MM.1S (cell line): ENCODE data around the gene FAM47E.
"Not testable (repeated sequence)": the region's sequence is repeated elsewhere in the genome, so short reads cannot be mapped to it uniquely, and the experiment has no call there.

Source experiments
- DNase-seq: peaks from one replicate; pipeline ENCODE4 v3.0.0-alpha.2; 2015
- H2AFZ ChIP-seq: fragments of 300-600 bp; sonication (generic); 2 replicates; pipeline ENCODE4 v1.6.0; 2016; ENCODE audit warnings: antibody characterized with exemption, low read length
- H3F3A ChIP-seq: fragments of 300-600 bp; sonication (generic); 2 replicates; pipeline ENCODE4 v1.6.1; 2016; ENCODE audit warnings: mild to moderate bottlenecking, antibody characterized with exemption, low read length, moderate library complexity, mixed read lengths; ENCODE audit not compliant: insufficient read depth
- H3K27ac ChIP-seq: fragments of 300-600 bp; sonication (generic); 2 replicates; pipeline ENCODE4 v1.5.1; 2016; ENCODE audit warnings: mild to moderate bottlenecking, low read length
- H3K27me3 ChIP-seq: fragments of 300-600 bp; sonication (generic); replicated peaks from 2 replicates; pipeline ENCODE4 v1.6.0; 2016; ENCODE audit warnings: low read length; ENCODE audit not compliant: insufficient read depth
- H3K36me3 ChIP-seq: fragments of 300-600 bp; sonication (generic); replicated peaks from 2 replicates; pipeline ENCODE4 v1.6.1; 2016; ENCODE audit warnings: mild to moderate bottlenecking, low read length, mixed read lengths; ENCODE audit not compliant: insufficient read depth
- H3K4me1 ChIP-seq: fragments of 300-600 bp; sonication (generic); 2 replicates; pipeline ENCODE4 v1.6.1; 2016; ENCODE audit warnings: low read length, mixed read lengths
- H3K4me2 ChIP-seq: fragments of 300-600 bp; sonication (generic); 2 replicates; pipeline ENCODE4 v1.6.0; 2016; ENCODE audit warnings: low read depth, low read length
- H3K4me3 ChIP-seq: fragments of 300-600 bp; sonication (generic); 2 replicates; pipeline ENCODE4 v1.5.1; 2016; ENCODE audit warnings: low read length, mixed read lengths
- H3K79me2 ChIP-seq: fragments of 300-600 bp; sonication (generic); 2 replicates; pipeline ENCODE4 v1.6.1; 2016; ENCODE audit warnings: mixed run types, low read length, mixed read lengths
- H3K9ac ChIP-seq: fragments of 300-600 bp; sonication (generic); 2 replicates; pipeline ENCODE4 v1.6.1; 2016; ENCODE audit warnings: low read length, mixed read lengths
- H3K9me2 ChIP-seq: fragments of 300-600 bp; sonication (generic); replicated peaks from 2 replicates; pipeline ENCODE4 v1.6.1; 2016; ENCODE audit warnings: mild to moderate bottlenecking, low read length, mixed read lengths; ENCODE audit not compliant: insufficient read depth
- H3K9me3 ChIP-seq: fragments of 300-600 bp; sonication (generic); replicated peaks from 2 replicates; pipeline ENCODE4 v1.6.1; 2016; ENCODE audit warnings: mild to moderate bottlenecking, low read length, mixed read lengths; ENCODE audit not compliant: insufficient read depth
- H4K20me1 ChIP-seq: fragments of 300-600 bp; sonication (generic); 2 replicates; pipeline ENCODE4 v1.6.1; 2016; ENCODE audit warnings: mild to moderate bottlenecking, low read length, moderate library complexity, mixed read lengths; ENCODE audit not compliant: insufficient read depth
- EZH2 ChIP-seq: fragments of 300-600 bp; sonication (generic); optimal IDR thresholded peaks from 2 replicates; pipeline ENCODE3; 2017; ENCODE audit warnings: low read depth, mild to moderate bottlenecking, antibody characterized with exemption, low read length, mixed read lengths
- EZH2phosphoT487 ChIP-seq: fragments of 300-600 bp; sonication (generic); IDR thresholded peaks from 2 replicates; pipeline ENCODE4 v1.6.1; 2018; ENCODE audit warnings: antibody characterized with exemption, low read length
- TF ChIP-seq, protein P1 (sequence below): fragments of 300-600 bp; sonication (generic); IDR thresholded peaks from 2 replicates; pipeline ENCODE4 v1.5.1; 2016; ENCODE audit warnings: antibody characterized with exemption, low read length, mixed read lengths

Gene FAM47E

DNA sequence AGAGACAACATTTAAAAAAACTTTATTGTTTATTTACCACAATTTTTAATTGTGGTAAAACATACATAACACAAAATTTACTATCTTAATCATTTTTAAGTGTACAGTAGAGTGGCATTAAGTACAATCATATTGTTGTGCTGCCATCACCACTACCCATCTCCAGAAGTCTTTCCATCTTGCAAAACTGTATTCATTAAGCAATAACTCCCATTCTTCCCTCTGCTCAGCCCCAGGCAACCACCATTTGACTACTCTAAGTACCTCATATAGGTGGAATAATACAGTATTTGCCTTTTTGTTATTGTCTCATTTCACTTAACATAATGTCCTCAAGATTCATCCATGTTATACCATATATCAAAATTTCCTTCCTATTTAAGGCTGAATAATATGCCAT lies 12.8 kb upstream of the FAM47E start:
- no peaks in the 10 kb centered on the region for H4K20me1 ChIP-seq

GRCh38 chr4:76240236-76240635 lies 11.3 kb upstream of the FAM47E start:
- Histone ChIP-seq H3K4me2 (no peak overlapping the region), H3K9ac (no peak overlapping the region), H2AFZ (no peak overlapping the region), H3K4me1 (no peaks in the 10 kb centered on the region), H3K79me2 (no peaks in the 10 kb centered on the region), H4K20me1 (no peaks in the 10 kb centered on the region), H3K9me3 (no peaks in the 10 kb centered on the region), H3K27me3 (no peaks in the 10 kb centered on the region), H3K27ac (no peak overlapping the region), H3K9me2 (no peaks in the 10 kb centered on the region), H3K4me3 (no peak overlapping the region), H3K36me3 (no peaks in the 10 kb centered on the region), H3F3A (no peaks in the 10 kb centered on the region)
- DNase-seq, result no peak
- TF ChIP-seq EZH2, result no peak
- TF ChIP-seq, protein P1, sequence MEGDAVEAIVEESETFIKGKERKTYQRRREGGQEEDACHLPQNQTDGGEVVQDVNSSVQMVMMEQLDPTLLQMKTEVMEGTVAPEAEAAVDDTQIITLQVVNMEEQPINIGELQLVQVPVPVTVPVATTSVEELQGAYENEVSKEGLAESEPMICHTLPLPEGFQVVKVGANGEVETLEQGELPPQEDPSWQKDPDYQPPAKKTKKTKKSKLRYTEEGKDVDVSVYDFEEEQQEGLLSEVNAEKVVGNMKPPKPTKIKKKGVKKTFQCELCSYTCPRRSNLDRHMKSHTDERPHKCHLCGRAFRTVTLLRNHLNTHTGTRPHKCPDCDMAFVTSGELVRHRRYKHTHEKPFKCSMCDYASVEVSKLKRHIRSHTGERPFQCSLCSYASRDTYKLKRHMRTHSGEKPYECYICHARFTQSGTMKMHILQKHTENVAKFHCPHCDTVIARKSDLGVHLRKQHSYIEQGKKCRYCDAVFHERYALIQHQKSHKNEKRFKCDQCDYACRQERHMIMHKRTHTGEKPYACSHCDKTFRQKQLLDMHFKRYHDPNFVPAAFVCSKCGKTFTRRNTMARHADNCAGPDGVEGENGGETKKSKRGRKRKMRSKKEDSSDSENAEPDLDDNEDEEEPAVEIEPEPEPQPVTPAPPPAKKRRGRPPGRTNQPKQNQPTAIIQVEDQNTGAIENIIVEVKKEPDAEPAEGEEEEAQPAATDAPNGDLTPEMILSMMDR, result no peak
- no peak for TF ChIP-seq EZH2phosphoT487

More for the DNA sequence above, 12.8 kb upstream of the FAM47E start:
- Histone ChIP-seq H3K9ac (no peak overlapping the region), H3F3A (no peaks in the 10 kb centered on the region), H3K27me3 (no peaks in the 10 kb centered on the region), H3K4me2 (no peak overlapping the region), H3K27ac (no peak overlapping the region), H3K79me2 (no peaks in the 10 kb centered on the region), H2AFZ (no peak overlapping the region), H3K36me3 (no peaks in the 10 kb centered on the region), H3K4me1 (no peaks in the 10 kb centered on the region), H3K9me3 (no peaks in the 10 kb centered on the region), H3K9me2 (no peaks in the 10 kb centered on the region), H3K4me3 (no peak overlapping the region)
- TF ChIP-seq, protein P1, result no peak
- TF ChIP-seq EZH2phosphoT487, result no peak
- TF ChIP-seq EZH2, result no peak
- DNase-seq, result no peak

GRCh38 chr4:76243877-76244276 lies 7.6 kb upstream of the FAM47E start:
- H4K20me1 ChIP-seq, H3F3A ChIP-seq, H3K9me3 ChIP-seq, H2AFZ ChIP-seq, H3K4me2 ChIP-seq, H3K9ac ChIP-seq, H3K9me2 ChIP-seq, H3K4me1 ChIP-seq, DNase-seq, H3K79me2 ChIP-seq, H3K4me3 ChIP-seq, H3K27me3 ChIP-seq, H3K36me3 ChIP-seq, H3K27ac ChIP-seq: not testable (repeated sequence)

DNA sequence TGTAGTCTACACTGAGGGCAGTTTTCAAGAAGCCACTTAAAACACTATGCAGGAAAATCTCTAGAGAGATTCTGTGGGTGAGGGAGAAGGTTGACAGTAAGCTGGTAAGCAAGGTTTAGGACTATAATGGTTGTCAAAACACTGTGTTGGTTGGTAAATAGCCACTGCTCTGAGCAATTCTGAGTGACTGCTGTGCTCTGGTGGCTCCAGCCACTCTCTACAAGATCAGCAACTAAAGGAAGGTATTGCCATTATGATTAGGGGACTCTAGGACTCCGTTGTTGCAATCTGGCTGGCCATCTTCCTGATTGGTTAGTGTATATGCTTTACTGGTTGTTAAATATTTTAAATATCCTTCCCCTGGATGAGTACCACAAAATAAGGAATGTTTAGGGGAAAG lies 5.5 kb upstream of the FAM47E start:
- TF ChIP-seq EZH2phosphoT487, result no peak
- TF ChIP-seq, protein P1, result no peak
- TF ChIP-seq EZH2, result no peak
- Histone ChIP-seq H4K20me1 (no peaks in the 10 kb centered on the region), H3K4me1 (no peaks in the 10 kb centered on the region; the same call in 1 of the 2 replicates)

More for the DNA sequence above, 5.5 kb upstream of the FAM47E start:
- H3K9me3 ChIP-seq, result no peaks in the 10 kb centered on the region
- H3K27me3 ChIP-seq, result no peaks in the 10 kb centered on the region
- no peak for DNase-seq
- H3K36me3 ChIP-seq, result no peaks in the 10 kb centered on the region
- no peaks in the 10 kb centered on the region for H3K9me2 ChIP-seq
- H3K4me3 ChIP-seq, result no peak overlapping the region
- H3K27ac ChIP-seq, result no peak overlapping the region
- H3K9ac ChIP-seq, result no peak overlapping the region
- no peak overlapping the region for H3K4me2 ChIP-seq
- no peaks in the 10 kb centered on the region for H3K79me2 ChIP-seq
- H2AFZ ChIP-seq, result no peak overlapping the region
- H3F3A ChIP-seq, result no peaks in the 10 kb centered on the region
